HG03571 (cell line): ENCODE measurements around the gene LDLRAP1.
"Not testable (repeated sequence)": the region's sequence is repeated elsewhere in the genome, so short reads cannot be mapped to it uniquely, and the experiment has no call there.

Source experiments
- ATAC-seq: cut with Tn5 transposase; IDR thresholded peaks from one replicate; pipeline ENCODE4 v1.9.1; 2021; ENCODE audit not compliant: unreplicated experiment

LDLRAP1 gene, protein sequence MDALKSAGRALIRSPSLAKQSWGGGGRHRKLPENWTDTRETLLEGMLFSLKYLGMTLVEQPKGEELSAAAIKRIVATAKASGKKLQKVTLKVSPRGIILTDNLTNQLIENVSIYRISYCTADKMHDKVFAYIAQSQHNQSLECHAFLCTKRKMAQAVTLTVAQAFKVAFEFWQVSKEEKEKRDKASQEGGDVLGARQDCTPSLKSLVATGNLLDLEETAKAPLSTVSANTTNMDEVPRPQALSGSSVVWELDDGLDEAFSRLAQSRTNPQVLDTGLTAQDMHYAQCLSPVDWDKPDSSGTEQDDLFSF

GRCh38 chr1:25543425-25544242, at the start of gene LDLRAP1:
TSS of gene LDLRAP1 (plus strand) at chr1:25543606. CDS start at chr1:25543699, 93 bp downstream.
- peak; percentile 73 for ATAC-seq

GRCh38 chr1:25494952-25495351, 48.5 kb upstream of the LDLRAP1 start:
- no peak for ATAC-seq

- no peak for ATAC-seq
These were observed 42.7 kb upstream of the LDLRAP1 start for GRCh38 chr1:25500694-25501093.

- ATAC-seq, result no peak
These were observed 42.0 kb upstream of the LDLRAP1 start for GRCh38 chr1:25501235-25502058.

- no peak for ATAC-seq
These were observed 40.4 kb upstream of the LDLRAP1 start for GRCh38 chr1:25502957-25503356.

GRCh38 chr1:25503551-25504426, 39.6 kb upstream of the LDLRAP1 start:
- ATAC-seq, result no peak

DNA sequence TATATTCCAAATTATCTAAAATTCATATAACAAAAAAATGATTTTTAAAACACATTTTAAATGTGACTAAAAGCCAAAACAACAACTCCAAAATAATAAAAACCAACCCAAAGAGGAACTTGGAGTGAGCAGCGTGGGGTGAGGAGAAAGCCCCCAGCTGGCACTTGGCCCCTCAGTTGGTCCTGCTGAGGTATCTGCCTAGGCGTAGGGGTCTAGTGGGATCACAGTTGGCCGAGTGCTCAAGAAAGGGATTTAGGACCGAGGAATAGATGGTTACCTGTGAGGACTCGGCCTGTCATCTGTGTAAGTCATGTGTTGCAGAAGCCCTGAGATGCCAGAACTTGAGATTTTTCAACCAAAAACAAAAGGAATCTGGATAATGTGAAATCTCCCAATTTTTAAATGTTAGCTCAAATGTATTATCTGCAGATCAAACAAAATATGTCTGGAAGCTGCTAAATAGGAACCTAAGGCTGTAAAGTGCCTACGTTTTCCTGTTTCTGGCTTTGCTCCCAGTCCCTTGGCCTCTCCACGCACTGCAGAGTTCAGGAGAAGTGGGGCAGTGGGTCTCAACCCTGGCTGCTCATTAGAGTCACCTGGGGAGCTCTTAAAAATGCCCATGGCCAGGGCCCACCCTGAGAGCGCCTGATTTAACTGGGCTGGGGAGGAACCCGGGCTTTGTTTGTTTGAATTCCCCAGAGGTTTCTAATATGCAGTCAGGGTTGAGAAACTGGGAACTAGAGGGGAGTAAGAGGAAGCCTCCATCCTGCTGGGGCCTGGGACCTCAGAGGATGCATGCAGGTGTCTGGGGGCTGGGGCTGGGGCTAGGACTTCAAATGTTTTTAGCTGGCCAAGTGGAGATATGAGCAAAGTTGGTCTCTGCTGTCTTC, 38.5 kb upstream of the LDLRAP1 start:
- no peak for ATAC-seq

DNA sequence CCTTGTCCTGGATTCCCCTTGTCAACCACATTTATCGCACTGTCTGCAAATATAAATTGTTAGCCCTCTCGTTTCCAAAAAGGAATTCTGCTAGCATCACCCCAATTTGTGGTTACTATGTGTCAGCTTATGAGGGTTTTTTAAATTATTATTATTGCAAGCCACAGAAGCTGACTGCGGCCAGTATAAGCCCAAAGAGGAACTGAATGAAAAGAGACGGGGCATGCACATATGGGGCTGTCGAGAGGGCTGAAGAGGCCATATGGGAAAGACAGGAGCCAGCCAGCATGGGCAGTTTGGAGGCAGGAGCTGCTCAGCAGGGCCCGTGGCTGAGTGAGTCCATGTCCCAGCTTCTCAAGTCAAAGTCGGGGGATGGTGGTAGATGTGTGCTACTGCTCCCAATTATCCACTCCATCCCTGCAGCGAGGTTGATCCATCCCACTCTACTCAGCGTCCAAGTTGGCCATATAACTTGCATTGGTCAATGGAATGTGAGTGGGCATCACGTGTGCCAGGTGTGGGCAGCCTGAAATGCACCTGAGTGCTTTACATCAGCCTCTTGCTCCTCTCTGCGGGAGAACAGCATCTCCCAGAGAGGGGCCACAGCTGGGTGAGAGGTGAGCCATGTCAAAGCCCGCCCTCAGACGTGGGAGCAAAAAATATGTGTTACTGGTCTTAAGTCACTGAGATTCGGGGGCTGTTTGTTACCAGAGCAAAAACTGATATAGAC, 37.6 kb upstream of the LDLRAP1 start:
- ATAC-seq, result no peak

DNA sequence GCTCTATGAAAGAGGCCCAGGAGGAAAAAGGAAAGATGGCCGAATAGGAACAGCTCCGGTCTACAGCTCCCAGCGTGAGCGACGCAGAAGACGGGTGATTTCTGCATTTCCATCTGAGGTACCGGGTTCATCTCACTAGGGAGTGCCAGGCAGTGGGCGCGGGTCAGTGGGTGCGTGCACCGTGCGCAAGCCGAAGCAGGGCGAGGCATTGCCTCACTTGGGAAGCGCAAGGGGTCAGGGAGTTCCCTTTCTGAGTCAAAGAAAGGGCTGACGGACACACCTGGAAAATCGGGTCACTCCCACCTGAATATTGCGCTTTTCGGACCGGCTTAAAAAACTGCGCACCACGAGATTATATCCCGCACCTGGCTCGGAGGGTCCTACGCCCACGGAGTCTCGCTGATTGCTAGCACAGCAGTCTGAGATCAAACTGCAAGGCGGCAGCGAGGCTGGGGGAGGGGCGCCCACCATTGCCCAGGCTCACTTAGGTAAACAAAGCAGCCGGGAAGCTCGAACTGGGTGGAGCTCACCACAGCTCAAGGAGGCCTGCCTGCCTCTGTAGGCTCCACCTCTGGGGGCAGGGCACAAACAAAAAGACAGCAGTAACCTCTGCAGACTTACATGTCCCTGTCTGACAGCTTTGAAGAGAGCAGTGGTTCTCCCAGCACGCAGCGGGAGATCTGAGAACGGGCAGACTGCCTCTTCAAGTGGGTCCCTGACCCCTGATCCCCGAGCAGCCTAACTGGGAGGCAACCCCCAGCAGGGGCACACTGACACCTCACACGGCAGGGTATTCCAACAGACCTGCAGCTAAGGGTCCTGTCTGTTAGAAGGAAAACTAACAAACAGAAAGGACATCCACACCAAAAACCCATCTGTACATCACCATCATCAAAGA, 36.6 kb upstream of the LDLRAP1 start:
- not testable (repeated sequence) for ATAC-seq

GRCh38 chr1:25513666-25514065, 29.7 kb upstream of the LDLRAP1 start:
- ATAC-seq, result no peak

DNA sequence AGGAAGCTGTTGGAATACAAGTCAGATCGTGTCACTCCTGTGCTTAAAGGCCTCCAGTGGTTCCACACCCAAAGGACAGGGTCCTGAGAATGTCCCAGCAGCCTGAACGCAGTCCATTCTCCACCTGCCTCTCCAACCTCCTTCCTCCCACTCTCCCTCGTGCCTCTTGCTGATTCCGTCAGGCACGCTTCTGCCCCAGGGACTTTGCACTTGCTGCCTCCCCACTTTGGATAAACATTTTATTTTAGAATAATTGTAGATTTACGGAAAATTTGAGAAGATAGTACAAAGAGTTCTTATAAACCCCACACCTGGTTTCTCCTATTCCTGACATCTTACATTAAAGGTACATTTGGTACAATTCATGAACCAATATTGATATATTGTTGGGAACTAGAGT, 28.4 kb upstream of the LDLRAP1 start:
- ATAC-seq, result no peak

DNA sequence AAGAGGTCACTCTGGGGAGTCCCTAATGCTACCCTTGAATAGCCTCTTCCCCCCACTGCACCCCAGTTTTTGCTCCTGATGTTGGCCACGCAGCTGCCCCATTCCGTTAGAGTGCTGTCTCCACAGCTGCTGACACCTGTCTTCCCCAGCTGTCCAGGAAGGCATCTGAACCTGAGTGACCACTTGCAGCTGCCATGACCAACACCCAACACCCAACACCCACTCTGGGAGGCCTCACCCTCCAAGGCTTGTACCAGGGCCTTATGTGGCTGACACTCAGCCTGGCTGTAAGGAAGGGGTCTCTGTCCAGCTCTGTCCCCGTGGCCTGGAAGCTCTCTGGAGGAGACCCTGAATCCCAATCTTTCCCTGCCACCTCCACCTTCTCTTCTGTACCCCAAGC, 26.7 kb upstream of the LDLRAP1 start:
- no peak for ATAC-seq

- no peak for ATAC-seq
These were observed 25.7 kb upstream of the LDLRAP1 start for GRCh38 chr1:25517476-25518394.

- no peak for ATAC-seq
These were observed 23.8 kb upstream of the LDLRAP1 start for GRCh38 chr1:25519624-25520023.

DNA sequence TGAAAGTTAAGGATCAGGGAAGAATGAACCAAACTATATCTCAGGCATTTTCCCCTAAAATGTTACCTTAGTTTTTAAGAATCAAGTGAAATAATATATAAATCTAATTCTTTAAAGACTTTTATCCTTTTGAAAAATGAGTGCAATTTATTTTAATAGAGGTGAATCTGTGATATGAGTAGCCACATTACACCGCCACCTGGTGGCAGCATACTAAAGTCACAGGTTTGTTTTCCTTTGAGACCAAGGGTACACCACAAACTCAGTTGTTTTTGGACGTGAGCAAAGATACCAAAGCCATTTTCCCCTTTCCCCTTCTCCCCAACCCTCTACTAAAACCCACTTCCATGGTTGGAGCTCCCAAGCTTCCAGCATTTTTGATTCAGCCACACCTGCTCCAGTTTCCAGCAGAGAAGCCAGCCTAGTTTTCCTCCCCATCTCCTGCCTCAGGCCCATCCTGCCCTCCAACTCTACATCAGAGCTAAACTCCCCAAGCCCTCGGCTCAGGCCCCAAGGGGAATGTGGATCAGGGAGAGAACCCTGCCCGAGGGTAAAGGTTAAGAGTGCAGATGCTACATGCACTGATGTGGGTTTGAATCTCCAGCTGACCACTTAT, 22.9 kb upstream of the LDLRAP1 start:
- no peak for ATAC-seq

GRCh38 chr1:25522031-25522655, 21.3 kb upstream of the LDLRAP1 start:
- no peak for ATAC-seq
